Hepatocyte (in vitro differentiated cells): ENCODE measurements around the gene B3GNT3.

Experiments used
- EZH2 ChIP-seq: fragments of 200-600 bp; sonication (generic); IDR thresholded peaks from 2 replicates; pipeline ENCODE4 v1.6.1; 2016; ENCODE audit warnings: antibody characterized with exemption, mild to moderate bottlenecking, borderline replicate concordance
- EZH2phosphoT487 ChIP-seq: fragments of 200-600 bp; sonication (generic); IDR thresholded peaks from one replicate; pipeline ENCODE4 v1.6.1; 2018; ENCODE audit warnings: antibody characterized with exemption, mild to moderate bottlenecking, low read depth, moderate library complexity; ENCODE audit not compliant: unreplicated experiment, severe bottlenecking
- TF ChIP-seq, protein P1 (sequence below): fragments of 200-600 bp; sonication (generic); IDR thresholded peaks from 2 replicates; pipeline ENCODE4 v1.5.1; 2016; ENCODE audit warnings: antibody characterized with exemption, mild to moderate bottlenecking; ENCODE audit not compliant: poor library complexity

- TF ChIP-seq, protein P1, sequence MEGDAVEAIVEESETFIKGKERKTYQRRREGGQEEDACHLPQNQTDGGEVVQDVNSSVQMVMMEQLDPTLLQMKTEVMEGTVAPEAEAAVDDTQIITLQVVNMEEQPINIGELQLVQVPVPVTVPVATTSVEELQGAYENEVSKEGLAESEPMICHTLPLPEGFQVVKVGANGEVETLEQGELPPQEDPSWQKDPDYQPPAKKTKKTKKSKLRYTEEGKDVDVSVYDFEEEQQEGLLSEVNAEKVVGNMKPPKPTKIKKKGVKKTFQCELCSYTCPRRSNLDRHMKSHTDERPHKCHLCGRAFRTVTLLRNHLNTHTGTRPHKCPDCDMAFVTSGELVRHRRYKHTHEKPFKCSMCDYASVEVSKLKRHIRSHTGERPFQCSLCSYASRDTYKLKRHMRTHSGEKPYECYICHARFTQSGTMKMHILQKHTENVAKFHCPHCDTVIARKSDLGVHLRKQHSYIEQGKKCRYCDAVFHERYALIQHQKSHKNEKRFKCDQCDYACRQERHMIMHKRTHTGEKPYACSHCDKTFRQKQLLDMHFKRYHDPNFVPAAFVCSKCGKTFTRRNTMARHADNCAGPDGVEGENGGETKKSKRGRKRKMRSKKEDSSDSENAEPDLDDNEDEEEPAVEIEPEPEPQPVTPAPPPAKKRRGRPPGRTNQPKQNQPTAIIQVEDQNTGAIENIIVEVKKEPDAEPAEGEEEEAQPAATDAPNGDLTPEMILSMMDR = no peak
- TF ChIP-seq EZH2 = no peak
- TF ChIP-seq EZH2phosphoT487 = no peak
Observed at GRCh38 chr19:17765069-17765618, 29.8 kb upstream of the B3GNT3 start.
